WTC11 (cell line): ENCODE measurements around the gene ERBB2.

Source experiments
- CREB1 ChIP-seq: sonication (generic); formaldehyde crosslinking; IDR thresholded peaks from 2 replicates; pipeline ENCODE4 v1.8.0; 2023; ENCODE audit warnings: mild to moderate bottlenecking, missing genetic modification reagents
- JUN ChIP-seq: sonication (generic); formaldehyde crosslinking; IDR thresholded peaks from 2 replicates; pipeline ENCODE4 v1.8.0; 2023; ENCODE audit warnings: mild to moderate bottlenecking, missing genetic modification reagents
- KAT7 ChIP-seq: sonication (generic); formaldehyde crosslinking; IDR thresholded peaks from 2 replicates; pipeline ENCODE4 v1.8.1; 2023; ENCODE audit warnings: missing genetic modification reagents, mild to moderate bottlenecking, borderline replicate concordance
- SP1 ChIP-seq: sonication (generic); formaldehyde crosslinking; conservative IDR thresholded peaks from 2 replicates; pipeline ENCODE4 v1.8.1; 2022; ENCODE audit warnings: missing genetic modification reagents
- TF ChIP-seq, protein P1 (sequence below): sonication (generic); formaldehyde crosslinking; IDR thresholded peaks from 2 replicates; pipeline ENCODE4 v1.8.1; 2022; ENCODE audit warnings: low read depth, missing genetic modification reagents, borderline replicate concordance
- TF ChIP-seq, protein P2 (sequence below): fragments of 200-600 bp; IDR thresholded peaks from 2 replicates; pipeline ENCODE4 v1.8.0; 2022; ENCODE audit warnings: antibody characterized with exemption

DNA sequence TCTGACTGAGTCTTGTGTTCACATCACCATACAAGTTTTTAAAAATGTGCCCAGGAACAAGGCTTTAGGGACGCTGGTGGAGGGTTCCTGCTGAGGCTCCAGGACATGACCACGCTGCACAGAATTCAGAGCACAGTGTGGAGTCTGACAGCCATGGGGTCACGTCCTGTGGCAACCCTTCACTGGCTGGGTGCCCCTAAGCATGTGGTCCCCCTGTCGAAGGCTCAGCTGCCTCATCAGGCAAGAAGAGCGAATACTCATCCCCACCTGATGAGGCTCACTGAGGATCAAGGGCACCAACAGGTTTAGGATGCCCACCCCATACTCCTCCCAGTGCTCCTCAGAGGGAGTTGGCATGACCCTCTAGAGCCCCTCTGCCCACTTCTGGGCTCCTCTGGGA, 25.7 kb upstream of the ERBB2 start:
- no peak for TF ChIP-seq SP1
- TF ChIP-seq, protein P1, sequence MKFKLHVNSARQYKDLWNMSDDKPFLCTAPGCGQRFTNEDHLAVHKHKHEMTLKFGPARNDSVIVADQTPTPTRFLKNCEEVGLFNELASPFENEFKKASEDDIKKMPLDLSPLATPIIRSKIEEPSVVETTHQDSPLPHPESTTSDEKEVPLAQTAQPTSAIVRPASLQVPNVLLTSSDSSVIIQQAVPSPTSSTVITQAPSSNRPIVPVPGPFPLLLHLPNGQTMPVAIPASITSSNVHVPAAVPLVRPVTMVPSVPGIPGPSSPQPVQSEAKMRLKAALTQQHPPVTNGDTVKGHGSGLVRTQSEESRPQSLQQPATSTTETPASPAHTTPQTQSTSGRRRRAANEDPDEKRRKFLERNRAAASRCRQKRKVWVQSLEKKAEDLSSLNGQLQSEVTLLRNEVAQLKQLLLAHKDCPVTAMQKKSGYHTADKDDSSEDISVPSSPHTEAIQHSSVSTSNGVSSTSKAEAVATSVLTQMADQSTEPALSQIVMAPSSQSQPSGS (CRISPR knock-in tag), result no peak
- TF ChIP-seq CREB1, result no peak
- TF ChIP-seq JUN, result no peak
- TF ChIP-seq, protein P2, sequence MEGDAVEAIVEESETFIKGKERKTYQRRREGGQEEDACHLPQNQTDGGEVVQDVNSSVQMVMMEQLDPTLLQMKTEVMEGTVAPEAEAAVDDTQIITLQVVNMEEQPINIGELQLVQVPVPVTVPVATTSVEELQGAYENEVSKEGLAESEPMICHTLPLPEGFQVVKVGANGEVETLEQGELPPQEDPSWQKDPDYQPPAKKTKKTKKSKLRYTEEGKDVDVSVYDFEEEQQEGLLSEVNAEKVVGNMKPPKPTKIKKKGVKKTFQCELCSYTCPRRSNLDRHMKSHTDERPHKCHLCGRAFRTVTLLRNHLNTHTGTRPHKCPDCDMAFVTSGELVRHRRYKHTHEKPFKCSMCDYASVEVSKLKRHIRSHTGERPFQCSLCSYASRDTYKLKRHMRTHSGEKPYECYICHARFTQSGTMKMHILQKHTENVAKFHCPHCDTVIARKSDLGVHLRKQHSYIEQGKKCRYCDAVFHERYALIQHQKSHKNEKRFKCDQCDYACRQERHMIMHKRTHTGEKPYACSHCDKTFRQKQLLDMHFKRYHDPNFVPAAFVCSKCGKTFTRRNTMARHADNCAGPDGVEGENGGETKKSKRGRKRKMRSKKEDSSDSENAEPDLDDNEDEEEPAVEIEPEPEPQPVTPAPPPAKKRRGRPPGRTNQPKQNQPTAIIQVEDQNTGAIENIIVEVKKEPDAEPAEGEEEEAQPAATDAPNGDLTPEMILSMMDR, result no peak
- TF ChIP-seq KAT7 (CRISPR knock-in tag), result no peak
